ENCODE data around the gene ZNF568.

ZNF568 gene

DNA sequence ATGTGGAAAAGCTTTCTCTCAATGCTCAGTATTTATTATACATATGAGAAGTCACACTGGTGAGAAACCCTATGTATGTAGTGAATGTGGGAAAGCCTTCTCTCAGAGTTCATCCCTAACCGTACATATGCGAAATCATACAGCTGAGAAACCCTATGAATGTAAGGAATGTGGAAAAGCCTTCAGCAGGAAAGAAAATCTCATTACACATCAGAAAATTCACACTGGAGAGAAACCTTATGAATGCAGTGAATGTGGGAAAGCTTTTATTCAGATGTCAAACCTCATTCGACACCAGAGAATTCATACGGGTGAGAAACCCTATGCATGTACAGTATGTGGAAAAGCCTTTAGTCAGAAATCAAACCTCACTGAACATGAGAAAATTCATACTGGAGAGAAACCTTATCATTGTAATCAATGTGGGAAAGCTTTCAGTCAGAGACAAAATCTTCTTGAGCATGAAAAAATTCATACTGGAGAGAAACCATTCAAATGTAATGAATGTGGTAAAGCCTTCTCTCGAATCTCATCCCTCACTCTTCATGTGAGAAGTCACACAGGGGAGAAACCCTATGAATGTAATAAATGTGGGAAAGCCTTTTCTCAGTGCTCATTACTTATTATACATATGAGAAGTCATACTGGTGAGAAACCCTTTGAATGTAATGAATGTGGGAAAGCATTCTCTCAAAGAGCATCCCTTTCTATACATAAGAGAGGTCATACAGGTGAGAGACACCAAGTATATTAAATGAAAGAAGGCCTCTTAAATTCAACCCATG, 34.4 kb downstream of the ZNF568 start:
- no peaks in the 10 kb centered on the region for H3K79me2 ChIP-seq
- peaks cover 4% of the 10 kb centered on the region for H3K36me3 ChIP-seq (ENCODE audit: control insufficient read depth, insufficient read depth, low read length)
- H2AFZ ChIP-seq = no peak overlapping the region
- no peaks in the 10 kb centered on the region for H3K27me3 ChIP-seq (ENCODE audit: control insufficient read depth, insufficient read depth, low read length)
- no peak overlapping the region for H3K27ac ChIP-seq
- no peak overlapping the region for H3K4me2 ChIP-seq (ENCODE audit: low read length)
- no peak overlapping the region for H3K9ac ChIP-seq
- peaks cover 15% of the 10 kb centered on the region for H3K9me3 ChIP-seq (ENCODE audit: control insufficient read depth, low read length)
- H3K4me3 ChIP-seq (ENCODE audit: low read depth, low read length) = no peak overlapping the region
- TF ChIP-seq, protein P1, sequence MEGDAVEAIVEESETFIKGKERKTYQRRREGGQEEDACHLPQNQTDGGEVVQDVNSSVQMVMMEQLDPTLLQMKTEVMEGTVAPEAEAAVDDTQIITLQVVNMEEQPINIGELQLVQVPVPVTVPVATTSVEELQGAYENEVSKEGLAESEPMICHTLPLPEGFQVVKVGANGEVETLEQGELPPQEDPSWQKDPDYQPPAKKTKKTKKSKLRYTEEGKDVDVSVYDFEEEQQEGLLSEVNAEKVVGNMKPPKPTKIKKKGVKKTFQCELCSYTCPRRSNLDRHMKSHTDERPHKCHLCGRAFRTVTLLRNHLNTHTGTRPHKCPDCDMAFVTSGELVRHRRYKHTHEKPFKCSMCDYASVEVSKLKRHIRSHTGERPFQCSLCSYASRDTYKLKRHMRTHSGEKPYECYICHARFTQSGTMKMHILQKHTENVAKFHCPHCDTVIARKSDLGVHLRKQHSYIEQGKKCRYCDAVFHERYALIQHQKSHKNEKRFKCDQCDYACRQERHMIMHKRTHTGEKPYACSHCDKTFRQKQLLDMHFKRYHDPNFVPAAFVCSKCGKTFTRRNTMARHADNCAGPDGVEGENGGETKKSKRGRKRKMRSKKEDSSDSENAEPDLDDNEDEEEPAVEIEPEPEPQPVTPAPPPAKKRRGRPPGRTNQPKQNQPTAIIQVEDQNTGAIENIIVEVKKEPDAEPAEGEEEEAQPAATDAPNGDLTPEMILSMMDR (IDR thresholded peaks at IDR 0.05) = no peak
- H3K4me1 ChIP-seq = no peaks in the 10 kb centered on the region

DNA sequence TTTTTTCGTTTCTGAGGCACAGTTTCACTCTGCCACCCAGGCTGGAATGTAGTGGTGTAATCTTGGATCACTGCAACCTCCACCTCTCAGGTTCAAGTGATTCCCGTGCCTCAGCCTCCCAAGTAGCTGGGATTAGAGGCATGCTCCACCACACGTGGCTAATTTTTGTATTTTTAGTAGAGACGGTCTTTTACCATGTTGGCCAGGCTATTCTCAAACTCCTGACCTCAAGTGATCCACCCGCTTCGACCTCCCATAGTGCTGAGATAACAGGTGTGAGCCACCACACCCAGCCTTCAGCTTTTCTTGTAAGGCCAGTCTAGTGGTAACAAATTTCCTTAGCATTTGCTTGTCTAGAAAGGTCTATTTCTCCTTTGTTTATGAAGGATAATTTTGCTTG, 46.2 kb downstream of the ZNF568 start:
- no peak overlapping the region for H3K9ac ChIP-seq
- TF ChIP-seq, protein P1 (IDR thresholded peaks at IDR 0.05) = no peak
- H3K9me3 ChIP-seq (ENCODE audit: control insufficient read depth, low read length) = no peaks in the 10 kb centered on the region
- no peak overlapping the region for H3K4me3 ChIP-seq (ENCODE audit: low read depth, low read length)
- no peaks in the 10 kb centered on the region for H3K27me3 ChIP-seq (ENCODE audit: control insufficient read depth, insufficient read depth, low read length)
- H3K79me2 ChIP-seq = no peaks in the 10 kb centered on the region
- no peak overlapping the region for H3K27ac ChIP-seq
- H3K4me2 ChIP-seq (ENCODE audit: low read length) = no peak overlapping the region
- H3K36me3 ChIP-seq (ENCODE audit: control insufficient read depth, insufficient read depth, low read length) = no peaks in the 10 kb centered on the region
- no peaks in the 10 kb centered on the region for H3K4me1 ChIP-seq
- H2AFZ ChIP-seq = no peak overlapping the region

DNA sequence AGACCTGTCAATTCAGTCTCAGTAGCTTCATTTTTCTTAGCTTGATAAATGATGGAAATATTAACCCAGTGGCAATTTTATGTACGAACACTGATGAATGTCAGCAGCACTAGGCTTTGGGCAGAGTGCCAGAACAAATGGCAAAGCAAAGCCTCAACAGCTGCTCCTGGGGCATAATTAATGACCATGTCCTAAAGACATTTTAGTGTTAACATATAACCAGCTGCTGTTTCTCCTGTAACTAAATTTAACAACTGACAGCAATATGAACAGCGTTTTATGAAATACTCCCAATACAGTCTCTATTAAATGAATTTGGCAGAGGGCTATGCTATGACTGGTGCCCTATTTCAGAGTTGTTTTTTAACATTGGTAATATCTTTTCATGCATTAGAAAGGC, 47.1 kb downstream of the ZNF568 start:
- Histone ChIP-seq H3K27ac (no peak overlapping the region), H3K36me3 (ENCODE audit: control insufficient read depth, insufficient read depth, low read length) (no peaks in the 10 kb centered on the region), H3K9me3 (ENCODE audit: control insufficient read depth, low read length) (no peaks in the 10 kb centered on the region), H3K27me3 (ENCODE audit: control insufficient read depth, insufficient read depth, low read length) (no peaks in the 10 kb centered on the region), H3K9ac (no peak overlapping the region), H3K79me2 (no peaks in the 10 kb centered on the region), H3K4me2 (ENCODE audit: low read length) (no peak overlapping the region), H3K4me3 (ENCODE audit: low read depth, low read length) (no peak overlapping the region), H3K4me1 (no peaks in the 10 kb centered on the region), H2AFZ (no peak overlapping the region)
- TF ChIP-seq, protein P1 (IDR thresholded peaks at IDR 0.05) = no peak

DNA sequence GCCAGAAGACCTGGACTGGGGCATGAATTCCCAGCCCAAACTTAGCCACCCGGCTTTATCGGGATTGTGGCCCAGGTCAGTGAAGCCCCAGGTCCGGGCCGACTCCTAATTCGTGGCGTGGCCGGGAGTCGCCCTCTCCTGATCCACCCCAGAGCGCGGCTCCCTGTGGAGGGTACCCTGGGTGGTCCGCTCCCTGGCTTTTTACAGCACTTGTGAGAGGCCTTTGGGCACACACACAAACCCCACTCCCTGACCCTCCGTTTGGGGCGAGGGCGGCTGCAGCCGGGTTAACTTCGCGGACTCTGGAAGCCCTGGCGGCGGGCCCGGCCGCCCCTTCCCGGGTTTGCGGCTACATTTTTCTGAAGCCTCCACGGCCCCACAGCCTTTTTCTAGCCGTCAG, 56.4 kb downstream of the ZNF568 start:
- peak overlapping the region; percentile 95 for H3K4me3 ChIP-seq (ENCODE audit: low read depth, low read length)
- no peak overlapping the region for H3K9ac ChIP-seq
- H3K36me3 ChIP-seq (ENCODE audit: control insufficient read depth, insufficient read depth, low read length) = no peaks in the 10 kb centered on the region
- no peaks in the 10 kb centered on the region for H3K79me2 ChIP-seq
- TF ChIP-seq, protein P1 (IDR thresholded peaks at IDR 0.05) = no peak
- H3K9me3 ChIP-seq (ENCODE audit: control insufficient read depth, low read length) = no peaks in the 10 kb centered on the region
- H3K4me2 ChIP-seq (ENCODE audit: low read length) = peak overlapping the region; percentile 100
- no peaks in the 10 kb centered on the region for H3K4me1 ChIP-seq
- peak overlapping the region; percentile 66 for H2AFZ ChIP-seq
- H3K27ac ChIP-seq = no peak overlapping the region
- no peaks in the 10 kb centered on the region for H3K27me3 ChIP-seq (ENCODE audit: control insufficient read depth, insufficient read depth, low read length)

Data from parathyroid adenoma (tissue), 2 donors.